Pericardium fibroblast (primary cell): ENCODE measurements around the gene SEC24A. TPM values are rescaled to one million over a fixed set of nuclear protein-coding genes. Genes with fewer than 3 reads are reported as not detected.

Experiments used
- total RNA-seq: library from RNA; depleted of rRNA; stranded (reverse); fragments of >200 nt; gene quantifications from 2 replicates; pipeline ENCODE4 v1.2.3, GENCODE V29; 2015

SEC24A gene
- 13.7 and 16.5 TPM in 2 replicates for total RNA-seq

DNA sequence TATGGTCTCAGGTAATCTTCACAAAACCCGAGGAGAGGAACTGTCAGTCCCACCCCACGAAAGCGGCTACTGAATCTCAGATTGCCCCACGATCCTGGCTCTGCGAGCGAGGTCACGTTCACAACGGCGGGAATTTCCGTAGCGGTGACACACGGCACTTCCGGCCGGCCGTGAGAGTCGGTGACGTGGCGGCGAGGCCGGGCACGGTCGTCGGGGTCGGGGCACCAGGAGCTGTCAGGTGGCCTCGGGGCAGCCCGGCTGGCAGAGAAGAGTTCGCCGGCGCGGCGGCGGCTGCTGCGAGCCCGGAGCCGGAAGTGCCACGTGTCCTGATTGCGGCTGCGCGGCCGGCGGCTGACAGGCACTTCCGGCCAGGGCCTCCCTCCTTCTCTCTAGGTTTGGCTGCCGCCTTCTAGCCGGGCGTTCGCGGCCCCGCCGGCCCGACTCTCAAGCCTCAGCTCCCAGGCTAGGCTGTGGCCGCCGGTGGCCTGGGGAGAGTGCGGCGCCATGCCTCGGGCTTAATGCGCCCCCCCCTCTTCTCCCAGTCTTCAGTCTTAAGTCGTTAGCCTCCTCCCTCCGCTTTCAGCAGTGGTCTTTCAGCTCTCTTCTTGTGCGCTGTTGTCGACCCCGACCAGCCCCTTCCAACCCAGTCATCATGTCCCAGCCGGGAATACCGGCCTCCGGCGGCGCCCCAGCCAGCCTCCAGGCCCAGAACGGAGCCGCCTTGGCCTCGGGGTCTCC, at the start of gene SEC24A:
TSS of gene SEC24A (plus strand) at position 361 of the 738 bp plus-strand sequence. CDS start at position 653, 292 bp downstream.

DNA sequence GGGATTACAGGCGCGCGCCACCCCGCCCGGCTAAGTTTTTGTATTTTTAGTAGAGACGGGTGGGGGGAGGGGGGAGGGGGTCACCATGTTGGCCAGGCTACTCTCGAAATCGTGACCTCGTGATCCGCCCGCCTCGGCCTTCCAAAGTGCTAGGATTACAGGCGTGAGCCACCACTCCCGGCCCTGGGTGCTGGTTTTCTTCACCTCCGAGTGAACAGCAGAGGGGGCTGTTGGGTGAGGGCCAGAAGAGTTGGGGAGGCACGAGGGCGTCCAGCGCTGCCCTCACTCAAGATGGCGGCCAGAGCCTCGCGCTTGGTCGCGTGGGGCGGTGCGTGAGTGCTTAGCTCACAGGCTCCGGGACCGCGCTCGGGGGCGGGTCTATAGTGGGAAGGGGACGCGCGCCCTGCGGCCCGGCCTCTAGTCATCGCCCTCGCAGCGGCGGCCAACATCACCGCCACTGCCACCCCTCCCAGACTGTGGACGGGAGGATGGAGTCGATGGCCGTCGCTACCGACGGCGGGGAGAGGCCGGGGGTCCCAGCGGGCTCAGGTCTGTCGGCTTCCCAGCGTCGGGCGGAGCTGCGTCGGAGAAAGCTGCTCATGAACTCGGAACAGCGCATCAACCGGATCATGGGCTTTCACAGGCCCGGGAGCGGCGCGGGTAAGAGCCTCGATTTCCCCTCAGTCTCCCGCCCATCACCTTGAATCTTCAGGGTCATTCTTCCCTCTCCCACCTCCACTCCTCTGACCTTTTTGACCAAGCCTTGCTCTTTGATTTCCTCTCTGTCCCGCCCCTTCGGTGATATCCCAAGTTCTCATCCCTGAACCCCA, 89.8 kb downstream of the SEC24A start, which contains the start of gene CAMLG:
TSS of gene CAMLG (plus strand) at position 416 of the 830 bp plus-strand sequence. CDS start at position 489, 73 bp downstream.

DNA sequence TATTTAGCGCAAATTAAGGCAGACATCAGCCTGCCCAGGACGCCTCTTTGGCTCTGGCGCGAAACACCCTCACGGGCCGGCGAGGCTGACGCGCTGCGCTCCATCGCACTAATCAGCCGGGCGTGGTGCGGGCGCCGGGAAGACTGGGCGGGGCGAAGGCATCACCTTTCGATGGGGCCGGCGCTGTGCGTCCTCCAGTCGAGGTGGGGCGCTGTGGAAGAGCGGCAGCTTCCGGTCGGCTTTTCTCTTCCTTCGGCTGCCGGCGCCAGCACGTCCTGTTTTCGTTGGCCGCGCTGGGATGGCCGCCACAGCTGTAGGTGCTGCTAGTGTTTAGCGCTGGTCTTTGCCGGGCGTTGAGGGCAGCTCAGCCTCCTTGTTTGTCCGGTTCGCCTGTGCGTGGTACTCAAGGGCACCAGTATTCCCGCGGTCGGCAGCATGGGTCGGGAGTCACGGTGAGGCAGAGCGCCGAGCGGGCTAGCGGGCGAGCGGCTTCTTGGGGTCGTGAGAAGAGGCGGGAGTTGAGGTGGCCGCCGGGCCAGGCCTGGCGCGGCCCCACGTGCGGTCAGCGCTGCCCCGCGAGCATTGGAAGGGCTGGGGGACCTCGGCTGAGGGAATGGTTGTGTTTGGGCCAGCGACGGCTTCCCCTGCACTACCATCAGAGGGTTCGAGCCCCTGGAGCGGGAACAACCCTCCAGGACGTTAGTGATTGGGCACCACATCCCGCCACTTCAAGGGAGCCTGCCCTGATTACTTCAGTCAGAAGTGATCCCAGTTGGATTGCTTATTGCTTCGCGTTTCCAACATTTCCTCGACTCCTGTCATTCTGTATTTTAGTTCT, 110.1 kb downstream of the SEC24A start, which contains the start of gene DDX46:
TSS of gene DDX46 (plus strand) at position 276 of the 838 bp plus-strand sequence. CDS start at position 436, 160 bp downstream.

Other genes with a start within 250 kb of the SEC24A start
- 18.8 and 25.3 TPM in 2 replicates for gene CDKN2AIPNL, start 236.9 kb upstream of the SEC24A start, total RNA-seq
- gene JADE2, start 123.1 kb upstream of the SEC24A start, total RNA-seq: 15.6 and 39.4 TPM in 2 replicates
- gene SAR1B, start 16.0 kb upstream of the SEC24A start, total RNA-seq: 20.2 and 28.6 TPM in 2 replicates
- gene CAMLG, start 89.8 kb downstream of the SEC24A start, total RNA-seq: 23.9 and 42.6 TPM in 2 replicates
- 14.6 and 27.6 TPM in 2 replicates for gene DDX46, start 110.0 kb downstream of the SEC24A start, total RNA-seq
- gene C5orf24, start 197.2 kb downstream of the SEC24A start, total RNA-seq: 30.3 and 35.7 TPM in 2 replicates
- 78.8 and 94.9 TPM in 2 replicates for gene TXNDC15, start 225.6 kb downstream of the SEC24A start, total RNA-seq